Adrenal gland (tissue), 12 donors: Measurements from ENCODE around the gene TMEM175. TPM values are rescaled to one million over a fixed set of nuclear protein-coding genes. Genes with fewer than 3 reads are reported as not detected.

Experiments used
- DNase-seq, 7 donors: peaks; one replicate each; pipeline ENCODE4 v3.0.0-alpha.2; 2019 to 2020
- H3K27ac ChIP-seq, 5 donors: fragments of 200-600 bp; sonication (generic) in 4 of 5; 1 replicate in 3 of 5; 2 replicates in 2 of 5; pipeline versions ENCODE4 v1.5.1 to v1.8.0; 2016 to 2020; ENCODE audit warnings: mild to moderate bottlenecking in 1 of 5
- H3K27me3 ChIP-seq: fragments of 200-600 bp; 2 replicates; pipeline ENCODE4 v1.8.0; 2021
- H3K36me3 ChIP-seq, 2 donors: fragments of 200-600 bp; replicated peaks in 1 of 2; 1 replicate in 1 of 2; 2 replicates in 1 of 2; pipeline versions ENCODE4 v1.5.1 to v1.8.0; 2018 to 2022
- H3K4me1 ChIP-seq, 2 donors: fragments of 200-600 bp; replicated peaks in 1 of 2; 1 replicate in 1 of 2; 2 replicates in 1 of 2; pipeline versions ENCODE4 v1.5.1 to v1.8.0; 2018 to 2021
- H3K4me3 ChIP-seq, 4 donors: fragments of 200-600 bp; sonication (generic) in 3 of 4; one replicate each; pipeline ENCODE4 v1.5.1; 2016 to 2018
- H3K9me3 ChIP-seq, 3 donors: fragments of 200-600 bp; sonication (generic) in 1 of 3; replicated peaks in 1 of 3; 1 replicate in 2 of 3; 2 replicates in 1 of 3; pipeline versions ENCODE4 v1.5.1 to v1.8.0; 2016 to 2021
- POLR2A ChIP-seq, 2 donors: fragments of 450-650 bp; IDR thresholded peaks; one replicate each; pipeline ENCODE4 v1.6.1; 2017; ENCODE audit warnings: antibody characterized with exemption in 2 of 2, mild to moderate bottlenecking in 2 of 2, moderate library complexity in 1 of 2
- WGBS, 4 donors: extraction: QIAGEN DNeasy Blood & Tissue Kit in 2 of 4; methylation state at CpG; one replicate each; pipeline versions ENCODE4 v1.1.5 to v1.1.7; 2013 to 2017; 5-methylcytosine and 5-hydroxymethylcytosine counted together
- intact Hi-C, 2 donors: fragments of 100-400 bp; cut with DNase I; formaldehyde crosslinking; loops; one replicate each; pipeline versions ENCODE4 v1.14.1 to v1.15.0; 2022 to 2023
- polyA plus RNA-seq, 3 donors: library from polyadenylated mRNA; stranded (reverse); fragments of 200-250 nt in 2 of 3; fragments of 350-450 nt in 1 of 3; fragmentation: Illumina TruSeq in 1 of 3; extraction: RNeasy Lipid Tissue Mini Kit (QIAGEN cat#74804) in 1 of 3; gene quantifications; one replicate each; pipeline ENCODE4 v1.2.3, GENCODE V29; 2013 to 2014
- total RNA-seq, 9 donors: library from RNA; depleted of rRNA in 4 of 9; stranded (reverse); fragments of >200 nt in 4 of 9; fragments of 120-200 nt in 1 of 9; fragmentation: NEBNext Ultra II Directional in 1 of 9; extraction: Animal tissue kit (Norgen Biotek cat#: 25700) in 1 of 9; gene quantifications; one replicate each; pipeline versions ENCODE4 v1.1.0 to v1.2.4, GENCODE V29; 2013 to 2023
- TF ChIP-seq, protein P1 (sequence below), 6 experiments: fragments of 450-650 bp in 4 of 6; fragments of 200-600 bp in 2 of 6; sonication (generic) in 1 of 6; IDR thresholded peaks; 1 replicate in 5 of 6; 2 replicates in 1 of 6; pipeline versions ENCODE4 v1.5.1 to v1.8.0; 2016 to 2021; ENCODE audit warnings: antibody characterized with exemption in 6 of 6, mild to moderate bottlenecking in 2 of 6, moderate library complexity in 1 of 6
- donor health status: healthy with polysubstance abuse.
- donor health status: Bipolar disorder and iron deficiency.
- donor health status: DM: yes; HTN: yes; CAD: no.
- donor health status: DM: no; HTN: no; CAD: no.
- donor health status: DM: no; HTN: no; CAD: no.
- donor health status: DM: yes; HTN: yes; CAD: no.

TMEM175 gene
- total and polyA plus RNA-seq, 12 donors = 20.2 to 142 (median 47.9) TPM

DNA sequence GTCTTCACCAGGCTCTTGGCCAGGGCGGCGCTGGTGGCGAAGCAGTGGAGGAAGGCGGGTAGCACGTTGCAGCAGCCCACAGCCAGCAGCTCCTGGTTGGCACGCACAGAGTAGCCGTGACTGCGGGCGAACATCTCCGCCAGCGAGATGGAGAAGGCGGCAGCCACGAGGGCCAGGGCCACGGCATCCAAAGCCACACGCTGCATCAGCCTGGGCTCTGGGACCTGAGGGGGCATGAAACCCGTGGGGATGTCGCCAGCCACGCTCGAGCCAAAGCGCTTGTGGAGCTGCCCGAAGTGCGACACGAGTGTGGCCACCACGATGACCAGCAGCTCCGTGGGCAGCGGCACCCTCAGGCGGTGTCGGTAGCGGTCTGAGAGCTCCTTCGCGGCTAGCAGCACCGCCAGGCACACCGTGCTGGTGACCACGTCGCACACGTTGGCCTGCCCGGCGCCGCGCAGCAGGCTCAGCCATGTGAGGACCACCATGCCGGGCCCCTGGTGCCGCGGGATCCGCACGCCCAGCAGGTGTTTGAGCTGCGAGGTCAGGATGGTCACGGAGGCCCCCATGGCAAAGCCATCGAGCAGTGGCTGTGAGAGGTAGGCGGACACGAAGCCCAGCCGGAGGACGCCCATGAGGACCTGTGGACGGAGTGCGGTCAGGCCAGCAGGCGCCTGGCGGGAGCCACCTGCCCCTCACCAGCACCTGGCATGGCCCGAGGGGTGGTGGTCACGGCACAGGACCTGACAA, 57.6 kb downstream of the TMEM175 start:
- Histone ChIP-seq H3K4me3 (no peak overlapping the region), H3K27me3 (no peaks in the 10 kb centered on the region), H3K4me1 (peaks cover 24 to 40% of the 10 kb centered on the region in 2 donors), H3K27ac (no peak overlapping the region), H3K9me3 (no peaks in the 10 kb centered on the region), H3K36me3 (peaks cover 0 to 7% of the 10 kb centered on the region in 2 donors)
- 95 to 98% (median 96%) methylated on average over 16 to 58 of the region's 58 CpGs for WGBS, 4 donors
- peak in 2 of 7 donors; percentile 11 to 23 for DNase-seq
- intact Hi-C loops = no loop called here
- no peak for TF ChIP-seq POLR2A (IDR thresholded peaks at IDR 0.05)
- TF ChIP-seq, protein P1, sequence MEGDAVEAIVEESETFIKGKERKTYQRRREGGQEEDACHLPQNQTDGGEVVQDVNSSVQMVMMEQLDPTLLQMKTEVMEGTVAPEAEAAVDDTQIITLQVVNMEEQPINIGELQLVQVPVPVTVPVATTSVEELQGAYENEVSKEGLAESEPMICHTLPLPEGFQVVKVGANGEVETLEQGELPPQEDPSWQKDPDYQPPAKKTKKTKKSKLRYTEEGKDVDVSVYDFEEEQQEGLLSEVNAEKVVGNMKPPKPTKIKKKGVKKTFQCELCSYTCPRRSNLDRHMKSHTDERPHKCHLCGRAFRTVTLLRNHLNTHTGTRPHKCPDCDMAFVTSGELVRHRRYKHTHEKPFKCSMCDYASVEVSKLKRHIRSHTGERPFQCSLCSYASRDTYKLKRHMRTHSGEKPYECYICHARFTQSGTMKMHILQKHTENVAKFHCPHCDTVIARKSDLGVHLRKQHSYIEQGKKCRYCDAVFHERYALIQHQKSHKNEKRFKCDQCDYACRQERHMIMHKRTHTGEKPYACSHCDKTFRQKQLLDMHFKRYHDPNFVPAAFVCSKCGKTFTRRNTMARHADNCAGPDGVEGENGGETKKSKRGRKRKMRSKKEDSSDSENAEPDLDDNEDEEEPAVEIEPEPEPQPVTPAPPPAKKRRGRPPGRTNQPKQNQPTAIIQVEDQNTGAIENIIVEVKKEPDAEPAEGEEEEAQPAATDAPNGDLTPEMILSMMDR (IDR thresholded peaks at IDR 0.05) = no peak

DNA sequence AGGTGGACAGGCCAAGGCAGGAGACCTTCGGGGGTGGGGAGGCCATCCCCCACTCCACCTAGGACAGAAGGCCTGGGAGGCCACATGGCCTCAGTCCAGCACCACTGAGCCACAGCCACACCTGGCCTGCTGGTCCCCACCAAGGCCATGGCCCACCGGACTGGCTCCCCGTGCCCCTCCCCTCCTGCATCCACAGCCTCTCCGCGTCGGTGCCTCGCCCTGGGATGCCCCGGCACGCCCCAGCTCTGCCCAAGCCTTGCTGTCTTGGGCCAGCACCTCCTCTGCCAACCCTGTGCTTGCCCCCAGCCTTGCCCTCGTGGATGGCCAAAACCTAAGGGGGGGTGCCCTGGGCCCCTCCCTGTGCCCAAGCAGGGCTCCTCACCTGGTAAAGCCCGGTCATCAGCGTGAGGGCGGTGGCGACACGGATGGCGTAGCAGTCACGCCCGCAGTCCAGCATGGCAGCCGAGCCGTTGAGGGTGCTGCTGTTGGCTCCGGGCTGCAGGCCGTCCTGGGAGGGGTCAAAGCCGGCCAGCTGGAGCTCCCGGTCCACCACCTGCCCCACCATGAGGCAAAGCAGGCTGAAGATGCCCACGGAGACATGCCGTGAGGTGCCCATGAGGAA, 58.6 kb downstream of the TMEM175 start:
- 92 to 98% (median 94%) methylated on average over 8 to 26 of the region's 26 CpGs for WGBS, 4 donors
- Histone ChIP-seq H3K9me3 (no peaks in the 10 kb centered on the region), H3K36me3 (peaks cover 0 to 7% of the 10 kb centered on the region in 2 donors), H3K4me1 (peaks cover 19 to 31% of the 10 kb centered on the region in 2 donors), H3K27ac (no peak overlapping the region), H3K27me3 (no peaks in the 10 kb centered on the region), H3K4me3 (no peak overlapping the region)
- no peak for TF ChIP-seq POLR2A (IDR thresholded peaks at IDR 0.05)
- TF ChIP-seq, protein P1 (IDR thresholded peaks at IDR 0.05) = no peak
- intact Hi-C loops = no loop called here
- peak in 2 of 7 donors; percentile 17 to 22 for DNase-seq

DNA sequence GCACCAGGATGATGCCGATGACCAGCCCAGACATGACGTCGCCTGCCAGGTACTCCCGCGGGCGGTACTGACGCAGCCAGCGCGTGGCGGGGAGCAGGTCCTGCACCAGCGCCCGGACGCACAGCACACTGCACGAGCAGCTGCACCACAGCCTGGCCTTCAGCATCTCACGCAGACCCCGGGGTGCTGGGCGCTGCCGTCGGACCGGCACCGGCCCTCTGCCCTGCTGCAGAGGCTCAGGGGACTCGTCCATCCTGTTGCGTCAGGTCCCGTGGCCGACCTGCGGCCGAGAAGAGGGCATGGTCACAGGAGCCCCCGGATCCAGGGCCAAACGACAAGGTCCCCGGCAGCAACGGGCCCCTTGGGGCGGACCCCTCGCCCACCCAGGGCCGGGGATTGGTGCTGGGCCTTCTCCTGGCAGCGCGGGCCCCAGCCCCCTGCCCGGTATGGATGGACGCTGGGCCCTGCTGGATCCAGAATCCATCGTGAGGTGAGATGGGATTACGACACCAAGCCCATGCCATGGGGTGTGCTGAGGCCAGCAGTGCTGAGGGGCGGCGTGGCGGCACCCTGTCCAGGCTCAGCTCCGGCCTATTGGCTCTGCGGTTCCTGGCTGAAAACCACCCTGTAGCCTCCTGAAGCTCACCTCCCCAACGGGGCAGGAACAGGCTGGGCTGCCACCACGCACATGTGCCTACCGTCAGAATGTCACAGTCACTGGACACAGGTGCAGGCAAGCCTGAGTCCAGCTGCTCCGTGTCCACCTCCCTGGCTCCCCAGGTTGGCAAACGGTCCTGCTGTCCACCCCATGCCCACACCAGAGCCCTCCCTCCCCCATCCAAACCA, 59.4 kb downstream of the TMEM175 start:
- no peaks in the 10 kb centered on the region for H3K27me3 ChIP-seq
- 90 to 97% (median 92%) methylated on average over 8 to 50 of the region's 50 CpGs for WGBS, 4 donors
- TF ChIP-seq, protein P1 (IDR thresholded peaks at IDR 0.05) = no peak
- no peak for TF ChIP-seq POLR2A (IDR thresholded peaks at IDR 0.05)
- peaks cover 0 to 7% of the 10 kb centered on the region in 2 donors for H3K36me3 ChIP-seq
- intact Hi-C loops = no loop called here
- DNase-seq = peak in 3 of 7 donors; percentile 18 to 46 (median 28)
- H3K9me3 ChIP-seq = no peaks in the 10 kb centered on the region
- peak overlapping the region; percentile 84 to 99 (median 92) for H3K27ac ChIP-seq
- peak overlapping the region in 1 of 4 donors; percentile 52 for H3K4me3 ChIP-seq
- peaks cover 19 to 25% of the 10 kb centered on the region in 2 donors for H3K4me1 ChIP-seq
